ENCODE data around the gene PRKCE. TPM values are rescaled to one million over a fixed set of nuclear protein-coding genes. Genes with fewer than 3 reads are reported as not detected.

Gene PRKCE
- total RNA-seq, 1 donor from 2014 or later = 24.2 TPM

DNA sequence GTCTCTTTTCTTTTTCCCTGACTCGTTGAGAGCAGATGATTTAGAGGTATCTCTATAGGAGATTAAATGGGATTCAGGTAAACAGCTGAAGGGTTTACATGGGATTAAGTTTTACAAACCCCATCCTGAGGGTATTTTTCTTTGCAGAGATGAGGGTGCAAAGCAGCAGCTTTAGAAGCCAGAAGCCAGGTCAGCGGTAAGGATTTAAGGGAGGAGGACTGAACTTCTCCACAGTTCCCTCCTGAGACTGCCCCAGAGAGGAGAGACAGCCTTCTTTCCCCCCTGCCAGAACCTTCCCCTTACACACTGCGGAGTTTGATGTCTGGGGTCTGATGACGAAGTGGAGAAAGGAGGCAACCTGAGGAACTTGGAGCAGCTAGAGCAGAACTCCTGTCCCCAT, 220.1 kb downstream of the PRKCE start:
- DNase-seq (ENCODE audit: low spot score) = no peak
- Mint-ChIP-seq H3K9me3 (ENCODE audit: unreplicated experiment) (no peaks in the 10 kb centered on the region), H3K27ac (ENCODE audit: unreplicated experiment) (no peak overlapping the region), H3K36me3 (ENCODE audit: low read depth, unreplicated experiment) (peaks cover 12% of the 10 kb centered on the region), H3K4me3 (ENCODE audit: unreplicated experiment) (no peak overlapping the region), H3K4me1 (ENCODE audit: unreplicated experiment) (peaks cover 6% of the 10 kb centered on the region), H3K27me3 (ENCODE audit: unreplicated experiment) (peaks cover 6% of the 10 kb centered on the region)
- TF ChIP-seq CTCF (IDR thresholded peaks at IDR 0.05; ENCODE audit: unreplicated experiment) = no peak

GRCh38 chr2:45872211-45872610, 220.7 kb downstream of the PRKCE start:
- no peak for TF ChIP-seq CTCF (IDR thresholded peaks at IDR 0.05; ENCODE audit: unreplicated experiment)
- Mint-ChIP-seq H3K27me3 (ENCODE audit: unreplicated experiment) (peaks cover 6% of the 10 kb centered on the region), H3K4me1 (ENCODE audit: unreplicated experiment) (peaks cover 6% of the 10 kb centered on the region), H3K4me3 (ENCODE audit: unreplicated experiment) (no peak overlapping the region), H3K36me3 (ENCODE audit: low read depth, unreplicated experiment) (peaks cover 14% of the 10 kb centered on the region), H3K9me3 (ENCODE audit: unreplicated experiment) (no peaks in the 10 kb centered on the region), H3K27ac (ENCODE audit: unreplicated experiment) (no peak overlapping the region)
- no peak for DNase-seq (ENCODE audit: low spot score)

DNA sequence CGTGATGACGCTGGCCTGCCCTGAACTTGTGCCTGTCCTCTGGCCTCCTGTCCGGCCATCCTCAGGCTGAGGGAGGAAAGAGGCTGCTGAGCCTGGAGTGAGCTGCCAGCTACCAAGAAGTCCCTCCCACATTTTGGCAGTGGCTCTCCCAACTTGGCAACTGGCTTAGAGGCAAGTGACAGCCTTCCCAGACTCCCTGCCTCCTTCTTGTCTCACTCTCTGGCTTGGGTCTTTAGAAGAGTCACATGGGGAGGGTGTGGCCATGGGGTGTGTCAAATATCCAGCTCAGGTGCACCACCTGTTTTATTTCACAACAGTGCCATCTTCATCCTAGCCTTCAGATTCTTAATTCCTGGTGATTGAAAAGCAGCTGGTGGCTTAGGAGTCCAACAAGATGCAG, 222.9 kb downstream of the PRKCE start:
- no peak for DNase-seq (ENCODE audit: low spot score)
- Mint-ChIP-seq H3K4me1 (ENCODE audit: unreplicated experiment) (peaks cover 14% of the 10 kb centered on the region), H3K27me3 (ENCODE audit: unreplicated experiment) (peaks cover 6% of the 10 kb centered on the region), H3K36me3 (ENCODE audit: low read depth, unreplicated experiment) (peaks cover 25% of the 10 kb centered on the region), H3K4me3 (ENCODE audit: unreplicated experiment) (no peak overlapping the region), H3K27ac (ENCODE audit: unreplicated experiment) (no peak overlapping the region), H3K9me3 (ENCODE audit: unreplicated experiment) (no peaks in the 10 kb centered on the region)
- TF ChIP-seq CTCF (IDR thresholded peaks at IDR 0.05; ENCODE audit: unreplicated experiment) = no peak

- DNase-seq (ENCODE audit: low spot score) = no peak
- peaks cover 6% of the 10 kb centered on the region for H3K27me3 Mint-ChIP-seq (ENCODE audit: unreplicated experiment)
- TF ChIP-seq CTCF (IDR thresholded peaks at IDR 0.05; ENCODE audit: unreplicated experiment) = no peak
- H3K27ac Mint-ChIP-seq (ENCODE audit: unreplicated experiment) = no peak overlapping the region
- peak overlapping the region; percentile 24 for H3K4me3 Mint-ChIP-seq (ENCODE audit: unreplicated experiment)
- no peaks in the 10 kb centered on the region for H3K9me3 Mint-ChIP-seq (ENCODE audit: unreplicated experiment)
- H3K4me1 Mint-ChIP-seq (ENCODE audit: unreplicated experiment) = peaks cover 14% of the 10 kb centered on the region
- H3K36me3 Mint-ChIP-seq (ENCODE audit: low read depth, unreplicated experiment) = peaks cover 29% of the 10 kb centered on the region
Measured at GRCh38 chr2:45876611-45877010, 225.1 kb downstream of the PRKCE start.

DNA sequence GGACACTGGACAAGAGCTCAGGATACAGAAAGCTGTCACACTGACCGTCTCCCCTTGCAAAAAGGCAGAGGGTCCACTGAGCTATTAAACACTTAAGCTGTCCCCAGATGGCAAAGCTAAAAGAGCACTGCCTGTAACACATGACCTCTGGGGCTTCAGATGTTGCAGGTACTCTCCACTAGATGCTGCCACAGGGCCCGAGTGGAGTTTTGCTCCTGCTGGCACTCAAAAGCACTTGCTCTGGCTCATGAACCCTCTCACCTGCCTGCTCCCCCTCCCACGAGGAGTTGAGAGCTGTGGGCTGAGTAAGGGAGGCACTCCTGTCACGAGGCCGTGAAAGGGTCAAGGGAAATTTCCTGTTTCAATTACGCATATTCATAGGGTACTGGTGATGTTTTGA, 227.9 kb downstream of the PRKCE start:
- Mint-ChIP-seq H3K27me3 (ENCODE audit: unreplicated experiment) (peaks cover 4% of the 10 kb centered on the region), H3K27ac (ENCODE audit: unreplicated experiment) (no peak overlapping the region), H3K4me1 (ENCODE audit: unreplicated experiment) (peaks cover 14% of the 10 kb centered on the region), H3K36me3 (ENCODE audit: low read depth, unreplicated experiment) (peaks cover 29% of the 10 kb centered on the region), H3K4me3 (ENCODE audit: unreplicated experiment) (no peak overlapping the region), H3K9me3 (ENCODE audit: unreplicated experiment) (no peaks in the 10 kb centered on the region)
- no peak for TF ChIP-seq CTCF (IDR thresholded peaks at IDR 0.05; ENCODE audit: unreplicated experiment)
- no peak for DNase-seq (ENCODE audit: low spot score)

All from endothelial cell (in vitro differentiated cells).